ENCODE data around the gene CLEC16A.

CLEC16A gene

DNA sequence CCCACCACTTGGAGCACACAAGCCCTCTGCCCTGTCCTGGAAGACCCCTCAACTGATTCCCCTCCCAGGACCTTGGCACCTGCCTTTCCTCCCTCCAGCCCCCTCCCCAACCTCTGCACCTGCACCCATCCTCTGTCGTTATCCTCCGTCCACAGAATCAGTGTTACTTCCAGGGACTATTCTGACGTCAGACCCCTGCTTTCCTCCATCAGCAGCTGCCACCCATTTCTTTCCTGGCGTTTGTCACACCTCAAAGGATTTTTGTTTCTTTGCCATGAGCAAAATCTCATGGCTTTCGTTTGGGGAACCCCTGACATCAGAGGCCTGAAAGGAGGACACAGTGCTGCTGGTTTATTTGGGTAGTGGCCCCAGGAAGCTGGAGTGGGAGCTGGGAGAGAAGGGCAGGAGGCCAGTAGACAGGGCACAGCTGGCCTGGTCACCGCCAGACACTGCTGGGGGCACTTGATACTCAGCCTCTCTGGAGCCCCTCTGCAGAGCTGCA is 243.2 kb downstream of the CLEC16A start:
- TF ChIP-seq, protein P1, sequence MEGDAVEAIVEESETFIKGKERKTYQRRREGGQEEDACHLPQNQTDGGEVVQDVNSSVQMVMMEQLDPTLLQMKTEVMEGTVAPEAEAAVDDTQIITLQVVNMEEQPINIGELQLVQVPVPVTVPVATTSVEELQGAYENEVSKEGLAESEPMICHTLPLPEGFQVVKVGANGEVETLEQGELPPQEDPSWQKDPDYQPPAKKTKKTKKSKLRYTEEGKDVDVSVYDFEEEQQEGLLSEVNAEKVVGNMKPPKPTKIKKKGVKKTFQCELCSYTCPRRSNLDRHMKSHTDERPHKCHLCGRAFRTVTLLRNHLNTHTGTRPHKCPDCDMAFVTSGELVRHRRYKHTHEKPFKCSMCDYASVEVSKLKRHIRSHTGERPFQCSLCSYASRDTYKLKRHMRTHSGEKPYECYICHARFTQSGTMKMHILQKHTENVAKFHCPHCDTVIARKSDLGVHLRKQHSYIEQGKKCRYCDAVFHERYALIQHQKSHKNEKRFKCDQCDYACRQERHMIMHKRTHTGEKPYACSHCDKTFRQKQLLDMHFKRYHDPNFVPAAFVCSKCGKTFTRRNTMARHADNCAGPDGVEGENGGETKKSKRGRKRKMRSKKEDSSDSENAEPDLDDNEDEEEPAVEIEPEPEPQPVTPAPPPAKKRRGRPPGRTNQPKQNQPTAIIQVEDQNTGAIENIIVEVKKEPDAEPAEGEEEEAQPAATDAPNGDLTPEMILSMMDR (IDR thresholded peaks at IDR 0.05; ENCODE audit: extremely low read depth, missing control alignments) = no peak
- DNase-seq (ENCODE audit: low spot score) = no peak

DNA sequence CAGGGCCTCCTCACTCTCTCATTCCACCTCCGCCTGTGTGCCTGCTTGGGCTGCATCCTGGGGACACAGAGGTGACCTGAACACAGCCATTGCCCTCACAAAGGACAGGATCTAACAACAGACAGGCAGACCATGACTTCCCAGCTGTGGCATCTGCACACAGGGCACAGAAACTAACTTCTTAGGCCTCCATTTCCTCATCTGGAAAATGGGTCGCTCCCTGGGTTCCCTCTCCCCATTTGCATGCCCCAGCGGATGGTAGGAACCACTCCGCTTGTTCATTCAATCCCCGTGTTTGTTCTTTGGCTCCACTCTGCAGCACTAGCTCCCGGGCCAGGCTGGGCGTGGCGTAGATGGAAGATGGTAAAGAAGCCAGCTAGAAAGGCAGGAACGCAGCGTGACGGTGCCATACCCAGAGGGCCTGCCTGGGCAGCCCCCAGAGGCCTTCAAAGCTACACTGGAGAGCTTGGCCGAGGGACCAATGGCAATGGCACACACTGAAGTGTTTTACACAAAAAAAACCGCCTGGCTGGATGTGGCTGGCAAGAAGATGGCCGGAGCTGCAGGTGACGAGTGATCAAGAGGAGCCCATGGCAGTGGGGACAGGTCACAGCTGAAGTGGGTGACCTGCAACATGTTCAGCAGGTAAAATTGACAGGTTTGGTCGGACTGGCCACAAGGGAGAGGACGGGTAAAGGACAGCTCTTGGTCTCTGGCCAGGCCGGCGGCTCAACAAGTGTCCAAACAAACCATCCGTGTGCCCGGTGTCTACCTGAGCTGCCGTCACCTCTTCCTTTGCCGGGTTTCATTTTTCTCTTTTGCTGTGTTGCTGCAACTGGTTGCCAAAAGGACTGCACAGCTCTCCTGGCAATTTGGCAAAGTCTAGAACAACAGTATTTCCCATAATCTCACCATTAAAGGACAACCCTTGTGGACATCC is 244.7 kb downstream of the CLEC16A start:
- DNase-seq (ENCODE audit: low spot score) = no peak
- TF ChIP-seq, protein P1 (IDR thresholded peaks at IDR 0.05; ENCODE audit: extremely low read depth, missing control alignments) = no peak

DNA sequence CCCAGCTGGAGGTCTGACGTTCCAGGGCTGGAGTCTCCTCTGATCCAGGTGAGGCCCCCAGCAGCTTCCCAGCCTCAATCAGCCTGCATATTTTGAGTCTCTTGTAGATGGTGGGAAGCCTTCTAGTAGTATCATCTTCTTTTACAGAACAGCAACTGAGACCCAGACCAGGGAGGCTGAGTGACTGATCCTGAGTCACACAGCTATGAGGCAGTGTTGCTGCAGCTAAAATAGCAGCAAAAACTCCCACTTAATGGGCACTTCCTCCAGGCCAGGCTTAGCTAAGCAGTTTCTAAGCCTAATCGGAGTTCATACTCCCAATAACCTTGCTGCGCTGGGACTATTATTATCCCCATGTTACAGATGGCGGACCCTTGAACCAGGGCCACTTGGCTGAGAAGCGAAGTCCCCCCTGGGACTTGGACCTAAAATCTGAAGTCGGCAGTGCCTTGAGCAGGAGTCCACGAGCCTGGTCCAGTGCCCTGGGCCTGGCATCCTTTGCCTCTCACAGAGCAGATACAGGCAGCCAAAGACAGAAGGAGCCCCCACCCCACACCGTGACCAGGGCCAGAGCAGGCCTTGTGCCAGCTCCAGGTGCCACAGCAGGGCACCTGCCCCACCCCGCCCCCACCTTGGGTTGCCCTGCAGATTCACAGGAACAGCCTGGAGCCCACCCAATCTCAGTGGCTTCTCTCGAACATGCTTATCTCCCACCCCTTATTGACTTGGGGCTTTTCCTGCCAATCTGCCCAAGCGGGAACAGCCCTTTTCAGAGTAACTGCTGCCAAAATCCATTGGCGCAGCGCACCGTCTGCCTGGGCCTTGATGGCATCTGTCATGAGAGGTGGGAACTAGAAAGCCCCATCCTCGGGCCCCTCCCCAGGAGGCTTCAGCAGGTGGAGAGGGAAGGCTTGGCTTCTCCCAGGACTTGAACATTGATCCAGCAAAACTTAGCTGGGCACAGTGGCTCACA is 246.5 kb downstream of the CLEC16A start:
- no peak for DNase-seq (ENCODE audit: low spot score)

GRCh38 chr16:11191665-11192064 is 247.3 kb downstream of the CLEC16A start:
- no peak for DNase-seq (ENCODE audit: low spot score)
- TF ChIP-seq, protein P1 (IDR thresholded peaks at IDR 0.05; ENCODE audit: extremely low read depth, missing control alignments) = no peak

More for the DNA sequence above, 246.5 kb downstream of the CLEC16A start:
- TF ChIP-seq, protein P1 (IDR thresholded peaks at IDR 0.05; ENCODE audit: extremely low read depth, missing control alignments) = no peak

- TF ChIP-seq, protein P1 (IDR thresholded peaks at IDR 0.05; ENCODE audit: extremely low read depth, missing control alignments) = no peak
- DNase-seq (ENCODE audit: low spot score) = no peak
Measured at GRCh38 chr16:11193494-11193893, 249.1 kb downstream of the CLEC16A start.

- no peak for DNase-seq (ENCODE audit: low spot score)
- TF ChIP-seq, protein P1 (IDR thresholded peaks at IDR 0.05; ENCODE audit: extremely low read depth, missing control alignments) = no peak
Measured at GRCh38 chr16:11194913-11195312, 250.5 kb downstream of the CLEC16A start.

Measured in GM20000 (cell line).